Astrocyte of the cerebellum (primary cell): ENCODE results near the gene NDFIP1.

Source experiments
- DNase-seq: peaks from one replicate; pipeline ENCODE4 v3.0.0-alpha.2; 2011; ENCODE audit warnings: low read depth
- H3K4me3 ChIP-seq: 2 replicates; pipeline ENCODE4 v1.5.1; 2011; ENCODE audit warnings: mild to moderate bottlenecking, low read depth, low read length, moderate library complexity
- in situ Hi-C: cut with HindIII; loops from 2 replicates; pipeline ENCODE4 v1.10.0; 2017; ENCODE audit warnings: low sequenced_read_pairs
- TF ChIP-seq, protein P1 (sequence below): IDR thresholded peaks from 2 replicates; pipeline ENCODE4 v1.5.1; 2012; ENCODE audit warnings: low read length, low read depth, moderate library complexity, mild to moderate bottlenecking; ENCODE audit errors: missing control alignments

The NDFIP1 gene

DNA sequence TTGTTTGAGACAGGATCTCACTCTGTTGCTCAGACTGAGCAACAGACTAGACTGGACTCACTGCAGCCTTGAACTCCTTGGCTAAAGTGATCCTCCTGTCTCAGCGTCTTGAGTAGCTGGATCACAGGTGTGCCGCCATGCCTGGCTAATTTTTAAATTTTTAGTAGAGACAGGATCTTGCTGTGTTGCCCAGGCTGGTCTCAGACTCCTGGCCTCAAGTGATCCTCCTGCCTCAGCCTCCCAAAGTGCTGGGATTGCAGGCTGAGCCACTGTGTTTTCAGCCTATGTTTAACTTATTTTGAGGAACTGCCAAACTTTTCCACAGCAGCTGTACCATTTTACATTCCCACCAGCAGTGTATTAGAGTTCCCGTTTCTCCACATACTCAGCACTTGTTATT is 16.8 kb downstream of the NDFIP1 start:
- no peak for DNase-seq
- in situ Hi-C loops: no loop called here
- H3K4me3 ChIP-seq: no peak overlapping the region
- TF ChIP-seq, protein P1, sequence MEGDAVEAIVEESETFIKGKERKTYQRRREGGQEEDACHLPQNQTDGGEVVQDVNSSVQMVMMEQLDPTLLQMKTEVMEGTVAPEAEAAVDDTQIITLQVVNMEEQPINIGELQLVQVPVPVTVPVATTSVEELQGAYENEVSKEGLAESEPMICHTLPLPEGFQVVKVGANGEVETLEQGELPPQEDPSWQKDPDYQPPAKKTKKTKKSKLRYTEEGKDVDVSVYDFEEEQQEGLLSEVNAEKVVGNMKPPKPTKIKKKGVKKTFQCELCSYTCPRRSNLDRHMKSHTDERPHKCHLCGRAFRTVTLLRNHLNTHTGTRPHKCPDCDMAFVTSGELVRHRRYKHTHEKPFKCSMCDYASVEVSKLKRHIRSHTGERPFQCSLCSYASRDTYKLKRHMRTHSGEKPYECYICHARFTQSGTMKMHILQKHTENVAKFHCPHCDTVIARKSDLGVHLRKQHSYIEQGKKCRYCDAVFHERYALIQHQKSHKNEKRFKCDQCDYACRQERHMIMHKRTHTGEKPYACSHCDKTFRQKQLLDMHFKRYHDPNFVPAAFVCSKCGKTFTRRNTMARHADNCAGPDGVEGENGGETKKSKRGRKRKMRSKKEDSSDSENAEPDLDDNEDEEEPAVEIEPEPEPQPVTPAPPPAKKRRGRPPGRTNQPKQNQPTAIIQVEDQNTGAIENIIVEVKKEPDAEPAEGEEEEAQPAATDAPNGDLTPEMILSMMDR: no peak

DNA sequence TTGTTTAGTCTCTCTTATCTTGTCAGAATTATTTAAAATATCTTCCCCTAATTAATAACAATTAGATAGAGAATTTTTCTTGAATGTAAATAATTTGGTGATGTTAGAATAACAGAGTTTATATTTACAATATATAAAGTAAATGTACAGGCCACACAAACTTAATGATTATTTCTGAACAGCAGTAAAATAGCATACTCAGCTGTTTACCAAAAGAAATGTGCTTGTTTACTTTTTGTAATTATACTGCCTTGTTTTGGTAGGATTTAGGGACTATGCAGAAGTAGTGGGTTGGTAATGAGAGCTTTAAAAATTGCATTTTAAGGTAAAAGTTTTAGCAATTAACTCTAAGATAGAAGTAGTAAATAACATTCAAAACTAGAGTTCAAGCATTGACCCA is 17.4 kb downstream of the NDFIP1 start:
- H3K4me3 ChIP-seq: no peak overlapping the region
- TF ChIP-seq, protein P1: no peak
- no peak for DNase-seq
- in situ Hi-C loops: no loop called here

DNA sequence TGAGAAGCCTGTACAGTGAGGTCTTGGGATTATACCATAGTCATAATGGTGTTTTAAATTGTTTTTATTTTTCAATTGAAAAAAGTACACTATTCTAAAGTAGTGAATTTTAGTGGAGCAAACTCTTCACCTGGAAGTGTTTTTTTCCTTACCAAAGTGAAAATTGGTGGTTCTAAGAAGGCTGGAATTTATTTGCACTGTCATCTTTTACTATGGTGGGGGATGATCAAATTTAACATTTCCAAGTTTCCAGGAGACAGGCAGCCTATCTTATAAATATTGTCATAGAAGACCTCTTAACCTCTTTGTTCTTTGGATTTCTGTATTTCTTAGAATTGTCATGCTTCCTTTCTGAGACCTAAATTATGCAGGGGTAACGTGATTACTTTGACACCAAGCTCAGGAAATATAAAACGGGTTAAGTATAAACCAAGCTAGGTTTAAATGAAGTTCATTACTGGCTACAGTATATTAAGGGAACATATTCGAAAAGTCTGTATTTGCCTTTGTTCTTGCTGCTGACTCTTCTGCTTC is 20.2 kb downstream of the NDFIP1 start:
- H3K4me3 ChIP-seq: no peak overlapping the region
- DNase-seq: no peak
- TF ChIP-seq, protein P1: no peak
- in situ Hi-C loops: no loop called here

DNA sequence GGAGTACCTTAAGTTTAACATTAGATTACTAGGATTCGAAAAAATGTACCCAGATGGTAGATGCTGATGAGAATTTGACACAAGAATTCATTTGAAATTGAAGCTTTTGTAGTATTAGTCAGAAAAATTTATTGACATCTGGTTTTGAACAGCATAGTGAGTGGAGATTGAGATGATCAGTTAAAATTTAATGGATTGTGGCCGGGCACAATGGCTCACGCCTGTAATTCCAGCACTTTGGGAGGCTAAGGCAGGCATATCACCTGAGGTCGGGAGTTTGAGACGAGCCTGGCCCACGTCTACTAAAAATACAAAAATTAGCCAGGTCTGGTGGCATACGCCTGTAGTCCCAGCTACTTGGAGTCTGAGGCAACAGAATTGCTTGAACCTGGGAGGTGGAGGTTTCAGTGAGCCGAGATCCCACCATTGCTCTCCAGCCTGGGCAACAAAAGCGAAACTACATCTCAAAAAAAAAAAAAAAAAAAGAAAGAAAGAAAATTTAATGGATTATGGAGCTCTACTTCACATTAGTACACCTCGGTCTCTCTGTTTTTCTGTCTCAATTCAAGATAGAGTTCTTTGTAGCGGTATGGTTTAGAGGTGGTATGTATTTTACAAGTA is 21.0 kb downstream of the NDFIP1 start:
- no peak for DNase-seq
- TF ChIP-seq, protein P1: no peak
- in situ Hi-C loops: no loop called here
- H3K4me3 ChIP-seq: no peak overlapping the region

DNA sequence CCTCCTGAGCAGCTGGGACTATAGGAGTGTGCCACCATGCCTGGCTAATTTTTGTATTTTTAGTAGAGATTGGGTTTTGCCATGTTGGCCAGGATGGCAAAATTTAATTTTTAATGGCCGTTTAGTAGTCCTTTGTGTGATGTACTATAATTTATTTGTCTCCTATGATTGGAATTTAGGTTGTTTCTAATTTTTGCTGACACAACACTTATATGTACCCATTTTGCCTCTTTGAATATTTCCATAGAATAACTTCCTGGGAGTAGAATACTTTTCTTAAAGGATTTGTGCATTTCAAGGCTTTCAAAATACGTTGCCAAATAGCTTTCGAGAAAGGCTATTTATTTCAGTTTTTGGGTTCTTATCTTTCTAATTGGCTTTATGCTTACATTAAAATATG is 22.8 kb downstream of the NDFIP1 start:
- DNase-seq: no peak
- in situ Hi-C loops: no loop called here
- TF ChIP-seq, protein P1: no peak
- no peak overlapping the region for H3K4me3 ChIP-seq

DNA sequence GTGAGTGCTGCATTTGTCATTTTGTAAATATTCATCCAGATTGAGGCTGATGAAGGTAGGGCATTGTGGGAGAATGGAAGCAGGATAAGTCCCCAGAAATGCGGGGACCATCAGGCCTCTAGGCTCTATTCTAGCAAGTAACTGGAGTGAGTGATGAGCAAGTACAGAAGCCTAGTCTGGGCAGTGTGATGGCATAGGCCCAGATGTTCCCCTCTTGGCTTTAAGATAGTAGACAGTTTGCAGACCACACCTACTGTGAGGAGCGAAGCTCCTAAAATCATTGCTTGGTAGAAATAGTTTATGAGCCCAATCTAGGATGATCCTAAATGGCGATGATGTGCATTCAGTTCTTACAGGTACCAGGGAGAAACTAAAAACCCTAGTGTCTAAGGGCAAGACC is 24.3 kb downstream of the NDFIP1 start:
- DNase-seq: no peak
- TF ChIP-seq, protein P1: no peak
- in situ Hi-C loops: no loop called here
- no peak overlapping the region for H3K4me3 ChIP-seq
